ENCODE results near the gene NCAM1.

NCAM1 gene

DNA sequence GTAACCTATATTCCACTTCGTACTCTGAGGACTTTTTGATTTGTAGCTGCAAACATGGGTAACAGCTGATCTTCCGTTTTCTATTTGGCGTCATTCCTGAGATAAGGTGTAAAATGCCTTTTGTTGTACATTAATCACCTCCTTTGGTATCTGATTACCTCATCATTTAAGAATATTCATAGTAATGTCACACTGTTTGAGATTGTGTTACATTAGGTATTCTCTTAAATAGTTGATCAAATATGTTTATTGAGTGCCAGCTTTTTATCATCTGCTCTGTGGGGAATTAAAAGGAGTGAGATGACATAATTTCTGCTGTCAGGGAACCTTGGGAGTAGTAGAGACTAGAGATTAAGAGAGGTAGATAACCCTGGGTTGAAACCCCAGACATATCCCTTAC is 5.9 kb downstream of the NCAM1 start:
- Histone ChIP-seq H3K79me2 (ENCODE audit: insufficient read depth, low read length) (no peaks in the 10 kb centered on the region), H3K4me3 (ENCODE audit: insufficient read depth, low read length, poor library complexity, severe bottlenecking) (no peak overlapping the region), H3K4me2 (ENCODE audit: low read depth, low read length, poor library complexity, severe bottlenecking) (no peak overlapping the region), H4K20me1 (ENCODE audit: low read depth, low read length) (no peaks in the 10 kb centered on the region), H2AFZ (ENCODE audit: low read depth, low read length, severe bottlenecking) (no peak overlapping the region), H3K36me3 (ENCODE audit: low read length) (no peaks in the 10 kb centered on the region), H3K9ac (ENCODE audit: low read length) (no peak overlapping the region), H3K27me3 (ENCODE audit: low read length) (no peaks in the 10 kb centered on the region), H3K27ac (ENCODE audit: low read depth, low read length) (no peak overlapping the region), H3K9me3 (ENCODE audit: insufficient read depth, low read length) (no peaks in the 10 kb centered on the region), H3F3A (ENCODE audit: insufficient read depth) (no peaks in the 10 kb centered on the region), H3K9me2 (replicated peaks; ENCODE audit: insufficient read depth, low read length) (no peaks in the 10 kb centered on the region; the same call in 1 of the 2 replicates)
- TF ChIP-seq CTCF (IDR thresholded peaks at IDR 0.05; ENCODE audit: insufficient read depth, low read length, poor library complexity, severe bottlenecking) (no peak), EZH2phosphoT487 (conservative IDR thresholded peaks at IDR 0.05; ENCODE audit: low read length) (no peak)

DNA sequence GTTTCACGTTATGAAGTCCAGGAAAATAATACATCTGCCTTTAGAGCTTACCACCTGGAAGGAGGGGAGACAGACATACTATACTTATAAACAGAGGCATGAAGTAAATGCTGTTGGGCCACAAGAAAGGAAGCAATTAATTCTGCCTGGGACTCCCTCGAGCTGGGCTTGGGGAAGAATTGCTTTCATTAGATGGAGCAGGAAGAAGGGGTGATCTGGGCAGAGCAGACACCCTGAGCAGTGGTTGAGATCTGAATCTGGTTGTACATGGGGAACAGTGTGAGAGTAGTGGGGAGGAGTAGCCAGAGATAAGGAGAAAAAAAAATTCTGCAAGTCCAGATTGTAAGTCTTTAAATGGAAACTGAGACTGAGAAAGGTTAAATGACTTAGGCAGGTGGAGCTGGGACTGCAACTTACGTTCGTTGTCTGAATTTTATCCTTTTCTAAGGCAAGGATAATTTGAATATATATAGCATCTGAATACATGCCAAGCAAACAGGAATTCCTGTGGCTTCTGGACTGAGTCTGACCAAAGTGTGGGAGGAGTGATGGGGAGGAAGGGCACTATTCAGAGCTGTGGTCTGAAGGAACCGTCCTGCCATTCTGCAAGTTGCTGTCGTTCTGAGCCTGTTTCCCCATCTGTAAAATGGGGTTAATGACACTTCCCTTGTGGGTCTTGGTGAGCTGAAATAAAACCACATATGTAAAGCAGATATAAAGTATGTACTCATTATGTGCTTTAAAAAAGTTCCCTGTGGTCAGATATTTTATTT is 7.9 kb downstream of the NCAM1 start:
- no peak overlapping the region for H2AFZ ChIP-seq (ENCODE audit: low read depth, low read length, severe bottlenecking)
- no peak for TF ChIP-seq CTCF (IDR thresholded peaks at IDR 0.05; ENCODE audit: insufficient read depth, low read length, poor library complexity, severe bottlenecking)
- TF ChIP-seq EZH2phosphoT487 (conservative IDR thresholded peaks at IDR 0.05; ENCODE audit: low read length), result no peak
- no peaks in the 10 kb centered on the region for H4K20me1 ChIP-seq (ENCODE audit: low read depth, low read length)
- H3K4me3 ChIP-seq (ENCODE audit: insufficient read depth, low read length, poor library complexity, severe bottlenecking), result no peak overlapping the region
- H3K9me2 ChIP-seq (replicated peaks; ENCODE audit: insufficient read depth, low read length), result no peaks in the 10 kb centered on the region; the same call in 1 of the 2 replicates
- no peak overlapping the region for H3K9ac ChIP-seq (ENCODE audit: low read length)
- no peaks in the 10 kb centered on the region for H3K9me3 ChIP-seq (ENCODE audit: insufficient read depth, low read length)
- no peaks in the 10 kb centered on the region for H3K79me2 ChIP-seq (ENCODE audit: insufficient read depth, low read length)
- H3K36me3 ChIP-seq (ENCODE audit: low read length), result no peaks in the 10 kb centered on the region
- no peak overlapping the region for H3K27ac ChIP-seq (ENCODE audit: low read depth, low read length)
- no peaks in the 10 kb centered on the region for H3K27me3 ChIP-seq (ENCODE audit: low read length)
- no peaks in the 10 kb centered on the region for H3F3A ChIP-seq (ENCODE audit: insufficient read depth)
- H3K4me2 ChIP-seq (ENCODE audit: low read depth, low read length, poor library complexity, severe bottlenecking), result no peak overlapping the region

GRCh38 chr11:112971195-112971594 is 10.0 kb downstream of the NCAM1 start:
- H3K79me2 ChIP-seq (ENCODE audit: insufficient read depth, low read length), result no peaks in the 10 kb centered on the region
- no peaks in the 10 kb centered on the region for H3K9me3 ChIP-seq (ENCODE audit: insufficient read depth, low read length)
- H3K9me2 ChIP-seq (replicated peaks; ENCODE audit: insufficient read depth, low read length), result no peaks in the 10 kb centered on the region; the same call in 1 of the 2 replicates
- no peak overlapping the region for H2AFZ ChIP-seq (ENCODE audit: low read depth, low read length, severe bottlenecking)
- no peaks in the 10 kb centered on the region for H3K36me3 ChIP-seq (ENCODE audit: low read length)
- no peak overlapping the region for H3K4me2 ChIP-seq (ENCODE audit: low read depth, low read length, poor library complexity, severe bottlenecking)
- no peaks in the 10 kb centered on the region for H3F3A ChIP-seq (ENCODE audit: insufficient read depth)
- H4K20me1 ChIP-seq (ENCODE audit: low read depth, low read length), result no peaks in the 10 kb centered on the region
- TF ChIP-seq EZH2phosphoT487 (conservative IDR thresholded peaks at IDR 0.05; ENCODE audit: low read length) (no peak), CTCF (IDR thresholded peaks at IDR 0.05; ENCODE audit: insufficient read depth, low read length, poor library complexity, severe bottlenecking) (no peak)
- H3K27ac ChIP-seq (ENCODE audit: low read depth, low read length), result no peak overlapping the region
- no peak overlapping the region for H3K4me3 ChIP-seq (ENCODE audit: insufficient read depth, low read length, poor library complexity, severe bottlenecking)
- no peak overlapping the region for H3K9ac ChIP-seq (ENCODE audit: low read length)
- H3K27me3 ChIP-seq (ENCODE audit: low read length), result no peaks in the 10 kb centered on the region

Measured in SU-DHL-6 (cell line).